Lower lobe of right lung (tissue), 2 donors: Measurements from ENCODE around the gene NKX2-3. TPM values are rescaled to one million over a fixed set of nuclear protein-coding genes. Genes with fewer than 3 reads are reported as not detected.

Experiments used
- ATAC-seq, 2 donors: fragments of 200-7000 bp; cut with Tn5 transposase; one replicate each; pipeline ENCODE4 v1.9.1; 2020 to 2022; ENCODE audit warnings: mild to moderate bottlenecking in 2 of 2, moderate library complexity in 2 of 2
- DNase-seq: peaks from one replicate; pipeline ENCODE4 v3.0.0-alpha.2; 2020
- H3K27ac ChIP-seq: fragments of 200-600 bp; one replicate; pipeline ENCODE4 v1.8.0; 2022
- H3K27me3 ChIP-seq: fragments of 200-600 bp; one replicate; pipeline ENCODE4 v1.8.0; 2022; ENCODE audit warnings: low read depth
- H3K36me3 ChIP-seq: fragments of 200-600 bp; one replicate; pipeline ENCODE4 v1.8.0; 2022; ENCODE audit warnings: mild to moderate bottlenecking
- H3K4me1 ChIP-seq: fragments of 200-600 bp; one replicate; pipeline ENCODE4 v1.8.0; 2022
- H3K4me3 ChIP-seq: fragments of 200-600 bp; one replicate; pipeline ENCODE4 v1.8.0; 2022; ENCODE audit warnings: mild to moderate bottlenecking
- H3K9me3 ChIP-seq: fragments of 200-600 bp; one replicate; pipeline ENCODE4 v1.8.0; 2022
- intact Hi-C: fragments of 100-400 bp; cut with DNase I; formaldehyde crosslinking; loops from one replicate; pipeline ENCODE4 v1.11.0; 2022
- total RNA-seq: library from RNA; stranded (reverse); fragmentation: NEBNext Ultra II Directional; extraction: Animal tissue kit (Norgen Biotek cat#: 25700); gene quantifications from one replicate; pipeline ENCODE4 v1.2.1, GENCODE V29; 2021
- TF ChIP-seq, protein P1 (sequence below): fragments of 200-600 bp; IDR thresholded peaks from one replicate; pipeline ENCODE4 v1.8.0; 2022; ENCODE audit warnings: antibody characterized with exemption, mild to moderate bottlenecking
- donor health status: DM: no; HTN: yes; CAD: no; lungs with severe emphysema.

NKX2-3 gene
- total RNA-seq, 1 donor from 2014 or later = not detected

DNA sequence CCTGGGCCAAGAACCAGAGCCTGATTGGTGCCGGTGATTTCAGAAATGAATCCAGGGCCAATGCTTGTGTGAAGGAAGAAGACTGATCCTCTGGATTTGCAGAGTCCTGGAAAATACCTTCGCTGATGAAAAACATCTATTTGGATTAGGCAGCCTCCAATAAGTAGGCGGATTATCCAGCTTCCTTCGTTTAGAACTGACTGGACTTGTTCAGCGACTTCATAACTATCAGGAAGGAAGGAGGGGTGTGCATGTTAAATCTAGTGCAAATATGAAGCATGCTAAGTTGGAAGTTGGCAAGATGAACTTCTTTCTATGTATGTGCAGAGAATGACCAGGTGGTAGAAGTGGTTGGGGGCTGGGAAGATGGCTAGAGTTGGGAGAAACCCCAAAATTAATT, 41.0 kb downstream of the NKX2-3 start:
- TF ChIP-seq, protein P1, sequence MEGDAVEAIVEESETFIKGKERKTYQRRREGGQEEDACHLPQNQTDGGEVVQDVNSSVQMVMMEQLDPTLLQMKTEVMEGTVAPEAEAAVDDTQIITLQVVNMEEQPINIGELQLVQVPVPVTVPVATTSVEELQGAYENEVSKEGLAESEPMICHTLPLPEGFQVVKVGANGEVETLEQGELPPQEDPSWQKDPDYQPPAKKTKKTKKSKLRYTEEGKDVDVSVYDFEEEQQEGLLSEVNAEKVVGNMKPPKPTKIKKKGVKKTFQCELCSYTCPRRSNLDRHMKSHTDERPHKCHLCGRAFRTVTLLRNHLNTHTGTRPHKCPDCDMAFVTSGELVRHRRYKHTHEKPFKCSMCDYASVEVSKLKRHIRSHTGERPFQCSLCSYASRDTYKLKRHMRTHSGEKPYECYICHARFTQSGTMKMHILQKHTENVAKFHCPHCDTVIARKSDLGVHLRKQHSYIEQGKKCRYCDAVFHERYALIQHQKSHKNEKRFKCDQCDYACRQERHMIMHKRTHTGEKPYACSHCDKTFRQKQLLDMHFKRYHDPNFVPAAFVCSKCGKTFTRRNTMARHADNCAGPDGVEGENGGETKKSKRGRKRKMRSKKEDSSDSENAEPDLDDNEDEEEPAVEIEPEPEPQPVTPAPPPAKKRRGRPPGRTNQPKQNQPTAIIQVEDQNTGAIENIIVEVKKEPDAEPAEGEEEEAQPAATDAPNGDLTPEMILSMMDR = no peak
- intact Hi-C loops = no loop called here
- ATAC-seq (no peak), DNase-seq (no peak)
- Histone ChIP-seq H3K9me3 (no peaks in the 10 kb centered on the region), H3K27ac (no peak overlapping the region), H3K4me3 (no peak overlapping the region), H3K27me3 (peaks cover 9% of the 10 kb centered on the region), H3K4me1 (no peaks in the 10 kb centered on the region), H3K36me3 (no peaks in the 10 kb centered on the region)

DNA sequence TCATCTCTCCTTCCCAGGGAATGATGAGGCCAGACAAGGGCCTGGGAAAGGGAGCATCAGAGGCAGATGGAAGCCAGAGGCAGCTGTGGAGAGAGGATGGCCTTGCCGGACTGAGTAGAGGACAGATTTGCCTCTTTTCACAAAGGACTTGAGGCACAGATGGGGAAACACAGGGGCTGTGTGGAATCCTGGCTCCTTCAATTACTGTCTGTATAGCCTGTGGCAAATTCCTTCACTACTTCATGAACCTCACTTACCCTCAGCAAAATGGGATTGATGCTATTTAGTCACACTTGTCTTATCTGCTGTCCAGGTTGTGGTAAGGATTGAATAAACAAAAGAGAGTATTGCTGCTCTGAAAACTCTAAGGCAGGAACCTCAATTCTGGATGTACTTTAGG, 47.2 kb downstream of the NKX2-3 start:
- no peaks in the 10 kb centered on the region for H3K4me1 ChIP-seq
- H3K36me3 ChIP-seq = no peaks in the 10 kb centered on the region
- no peaks in the 10 kb centered on the region for H3K9me3 ChIP-seq
- TF ChIP-seq, protein P1 = no peak
- no peak overlapping the region for H3K4me3 ChIP-seq
- intact Hi-C loops = no loop called here
- H3K27ac ChIP-seq = no peak overlapping the region
- H3K27me3 ChIP-seq = no peaks in the 10 kb centered on the region
- DNase-seq (no peak), ATAC-seq (no peak)

DNA sequence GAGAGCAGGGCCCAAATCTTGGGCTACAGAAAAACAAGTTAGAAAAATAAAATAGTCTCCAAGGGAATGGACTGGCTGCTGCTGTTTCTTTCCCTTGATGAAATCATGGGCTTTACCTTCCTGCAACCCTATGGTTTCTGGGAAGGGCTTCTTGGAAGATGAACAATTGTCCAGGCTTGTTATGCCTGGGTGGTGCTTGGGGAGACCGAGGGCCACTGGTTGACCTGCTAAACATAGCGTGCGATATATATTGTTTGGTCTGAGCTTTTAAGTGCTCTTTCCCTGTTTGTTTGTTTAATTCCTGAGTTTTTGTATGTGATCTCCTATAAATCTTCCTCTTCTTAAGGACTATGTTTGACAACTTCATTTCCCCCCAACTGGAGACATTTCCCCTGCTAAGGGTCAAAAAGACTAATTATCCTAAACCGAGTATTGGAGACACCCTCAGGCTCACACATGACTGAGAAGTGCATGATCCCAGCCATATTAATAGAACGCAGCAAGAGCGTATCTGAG, 49.6 kb downstream of the NKX2-3 start:
- H3K4me3 ChIP-seq = no peak overlapping the region
- H3K4me1 ChIP-seq = no peaks in the 10 kb centered on the region
- no peaks in the 10 kb centered on the region for H3K36me3 ChIP-seq
- no peaks in the 10 kb centered on the region for H3K27me3 ChIP-seq
- intact Hi-C loops = no loop called here
- ATAC-seq (no peak), DNase-seq (no peak)
- TF ChIP-seq, protein P1 = no peak
- H3K27ac ChIP-seq = no peak overlapping the region
- no peaks in the 10 kb centered on the region for H3K9me3 ChIP-seq

DNA sequence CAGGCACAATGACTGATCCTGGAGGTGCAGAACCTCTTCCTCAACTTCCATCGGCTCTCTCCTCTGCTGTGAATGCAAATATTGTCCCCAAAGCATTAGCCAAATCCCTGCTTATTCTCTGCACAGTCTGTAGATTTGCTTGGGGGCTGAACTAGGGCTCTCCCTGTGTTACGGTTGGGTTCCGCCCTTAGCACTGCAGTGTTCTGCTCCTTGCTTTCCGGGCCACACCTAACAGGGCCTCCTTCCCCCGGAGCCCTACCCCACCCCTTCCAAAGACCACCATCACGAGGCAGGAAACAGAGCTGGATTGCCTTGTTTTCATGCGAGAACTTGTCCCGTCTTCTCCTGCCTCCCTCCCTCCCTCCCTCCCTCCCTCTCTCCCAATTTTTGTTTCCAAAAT, 50.9 kb downstream of the NKX2-3 start:
- no peaks in the 10 kb centered on the region for H3K36me3 ChIP-seq
- H3K4me3 ChIP-seq = no peak overlapping the region
- no peaks in the 10 kb centered on the region for H3K9me3 ChIP-seq
- H3K27me3 ChIP-seq = no peaks in the 10 kb centered on the region
- ATAC-seq (no peak), DNase-seq (no peak)
- intact Hi-C loops = no loop called here
- H3K4me1 ChIP-seq = no peaks in the 10 kb centered on the region
- no peak overlapping the region for H3K27ac ChIP-seq
- TF ChIP-seq, protein P1 = no peak

Other genes with a start within 250 kb of the NKX2-3 start
- 0.35 TPM for gene CNNM1, start 203.6 kb upstream of the NKX2-3 start, total RNA-seq
- 16.9 TPM for gene GOT1, start 102.3 kb upstream of the NKX2-3 start, total RNA-seq
- gene SLC25A28, start 87.5 kb downstream of the NKX2-3 start, total RNA-seq = 50.1 TPM
- gene ENTPD7, start 126.6 kb downstream of the NKX2-3 start, total RNA-seq = 8.1 TPM
- gene COX15, start 199.2 kb downstream of the NKX2-3 start, total RNA-seq = 33.1 TPM
- 16.4 TPM for gene CUTC, start 199.3 kb downstream of the NKX2-3 start, total RNA-seq
- gene ABCC2, start 249.7 kb downstream of the NKX2-3 start, total RNA-seq = 1.9 TPM